Measurements from ENCODE around the gene VWA5B2. TPM values are rescaled to one million over a fixed set of nuclear protein-coding genes. Genes with fewer than 3 reads are reported as not detected.

Gene VWA5B2
- total and polyA plus RNA-seq, 9 of the 15 experiments (the other 6 are each of a cell fraction or from before 2014, with no cell fraction given): 0.04 TPM; not detected in 8

- no TSS peak for BruUV-seq (replicated peaks)
- ATAC-seq (peak; percentile 3), DNase-seq (ENCODE audit: extremely low read depth in 1 of 4, low spot score in 3 of 4) (peak in 2 of 4 experiments; percentile 27 to 29), FAIRE-seq (no peak)
- Histone ChIP-seq H3K9ac (ENCODE audit: insufficient read depth in 1 of 2, low read depth in 2 of 2, low read length in 2 of 2) (peak overlapping the region in 1 of 2 experiments; percentile 78; a peak in 2 of 4 replicates), H3K4me3 (peak overlapping the region; percentile 42), H3K4me2 (ENCODE audit: insufficient read depth, low read length) (peak overlapping the region; percentile 54; the same call in 1 of the 2 replicates), H3K36me3 (ENCODE audit: control insufficient read depth, insufficient read depth, low read length) (no peaks in the 10 kb centered on the region), H3K9me1 (ENCODE audit: control insufficient read depth, insufficient read depth, low read length) (no peaks in the 10 kb centered on the region), H3K27ac (ENCODE audit: extremely low read depth, low read depth, low read length) (no peak overlapping the region), H4K20me1 (replicated peaks; ENCODE audit: control insufficient read depth, insufficient read depth, low read length) (peaks cover 25% of the 10 kb centered on the region), H3K4me1 (replicated peaks in 1 of 2; ENCODE audit: control insufficient read depth in 2 of 2, insufficient read depth in 2 of 2, low read length in 2 of 2) (peaks cover 14 to 36% of the 10 kb centered on the region in 2 experiments; a peak in 4 of 5 replicates), H3K9me3 (replicated peaks; ENCODE audit: control insufficient read depth, insufficient read depth, low read depth, low read length) (no peaks in the 10 kb centered on the region), H3K27me3 (ENCODE audit: control insufficient read depth in 2 of 2, insufficient read depth in 2 of 2, low read length in 2 of 2) (peaks cover 10 to 31% of the 10 kb centered on the region in 2 experiments; a peak in 4 of 5 replicates), H3K79me2 (ENCODE audit: control insufficient read depth, insufficient read depth, low read length) (no peaks in the 10 kb centered on the region), H2AFZ (ENCODE audit: low read depth, low read length) (no peak overlapping the region)
- in situ Hi-C loops (cut with MboI) (no loop called here), intact Hi-C loops (cut with micrococcal nuclease) (no loop called here)
- WGBS (ENCODE audit: insufficient coverage, low coverage, missing lambda C conversion rate): 2% methylated on average over 36 of the region's 49 CpGs
- CTCF ChIA-PET (ENCODE audit: low intra/inter-chr PET ratio): no interaction called here
- POLR2A ChIA-PET: interaction anchor here (1.1 to 1.9 kb wide), 2 partner anchors 9 to 33 kb away, joined by 3 to 4 read pairs; no protein-coding TSS in a partner anchor
- TF ChIP-seq ZNF740 (CRISPR knock-in tag; IDR thresholded peaks at IDR 0.05): peak; percentile 75; the same call in 1 of the 2 replicates
- no peak for TF ChIP-seq ZNF740 (tag; IDR thresholded peaks at IDR 0.05)
- TF ChIP-seq POLR2G (IDR thresholded peaks at IDR 0.05; ENCODE audit: low read depth, low read length): peak; percentile 71
- TF ChIP-seq, protein P1, sequence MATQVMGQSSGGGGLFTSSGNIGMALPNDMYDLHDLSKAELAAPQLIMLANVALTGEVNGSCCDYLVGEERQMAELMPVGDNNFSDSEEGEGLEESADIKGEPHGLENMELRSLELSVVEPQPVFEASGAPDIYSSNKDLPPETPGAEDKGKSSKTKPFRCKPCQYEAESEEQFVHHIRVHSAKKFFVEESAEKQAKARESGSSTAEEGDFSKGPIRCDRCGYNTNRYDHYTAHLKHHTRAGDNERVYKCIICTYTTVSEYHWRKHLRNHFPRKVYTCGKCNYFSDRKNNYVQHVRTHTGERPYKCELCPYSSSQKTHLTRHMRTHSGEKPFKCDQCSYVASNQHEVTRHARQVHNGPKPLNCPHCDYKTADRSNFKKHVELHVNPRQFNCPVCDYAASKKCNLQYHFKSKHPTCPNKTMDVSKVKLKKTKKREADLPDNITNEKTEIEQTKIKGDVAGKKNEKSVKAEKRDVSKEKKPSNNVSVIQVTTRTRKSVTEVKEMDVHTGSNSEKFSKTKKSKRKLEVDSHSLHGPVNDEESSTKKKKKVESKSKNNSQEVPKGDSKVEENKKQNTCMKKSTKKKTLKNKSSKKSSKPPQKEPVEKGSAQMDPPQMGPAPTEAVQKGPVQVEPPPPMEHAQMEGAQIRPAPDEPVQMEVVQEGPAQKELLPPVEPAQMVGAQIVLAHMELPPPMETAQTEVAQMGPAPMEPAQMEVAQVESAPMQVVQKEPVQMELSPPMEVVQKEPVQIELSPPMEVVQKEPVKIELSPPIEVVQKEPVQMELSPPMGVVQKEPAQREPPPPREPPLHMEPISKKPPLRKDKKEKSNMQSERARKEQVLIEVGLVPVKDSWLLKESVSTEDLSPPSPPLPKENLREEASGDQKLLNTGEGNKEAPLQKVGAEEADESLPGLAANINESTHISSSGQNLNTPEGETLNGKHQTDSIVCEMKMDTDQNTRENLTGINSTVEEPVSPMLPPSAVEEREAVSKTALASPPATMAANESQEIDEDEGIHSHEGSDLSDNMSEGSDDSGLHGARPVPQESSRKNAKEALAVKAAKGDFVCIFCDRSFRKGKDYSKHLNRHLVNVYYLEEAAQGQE (IDR thresholded peaks at IDR 0.05; ENCODE audit: borderline replicate concordance): 0 out of 2 replicates have a peak, but pooled peaks have one; percentile 5
- TF ChIP-seq, protein P1 (CRISPR knock-in tag; IDR thresholded peaks at IDR 0.05; ENCODE audit: low read depth): 0 out of 2 replicates have a peak, but pooled peaks have one; percentile 38
- TF ChIP-seq ZNF263 (CRISPR knock-in tag; IDR thresholded peaks at IDR 0.05; ENCODE audit: borderline replicate concordance): peak; percentile 38; the same call in 1 of the 2 replicates
- TF ChIP-seq KDM5B (IDR thresholded peaks at IDR 0.05; ENCODE audit: insufficient replicate concordance, low read depth, low read length): peak; percentile 9
- no peak for TF ChIP-seq BRD9 (IDR thresholded peaks at IDR 0.05; ENCODE audit: low read depth, partially characterized antibody)
- no peak for TF ChIP-seq NR2C1 (IDR thresholded peaks at IDR 0.05)
- no peak for TF ChIP-seq NR2C1 (tag; IDR thresholded peaks at IDR 0.05)
- peak; percentile 48 for TF ChIP-seq FIP1L1 (IDR thresholded peaks at IDR 0.05; ENCODE audit: low read depth, low read length, poor library complexity, severe bottlenecking)
- TF ChIP-seq TSC22D4 (tag; IDR thresholded peaks at IDR 0.05): no peak
Measured at GRCh38 chr3:184260724-184261269, 31.4 kb downstream of the VWA5B2 start.

All from K562 (cell line).